ENCODE results near the gene UNK. TPM values are rescaled to one million over a fixed set of nuclear protein-coding genes. Genes with fewer than 3 reads are reported as not detected.

UNK gene
- total and polyA plus RNA-seq, 2 of the 13 experiments (the other 11 are each of a cell fraction or from before 2014, with no cell fraction given), result 31.6 to 33.0 TPM

DNA sequence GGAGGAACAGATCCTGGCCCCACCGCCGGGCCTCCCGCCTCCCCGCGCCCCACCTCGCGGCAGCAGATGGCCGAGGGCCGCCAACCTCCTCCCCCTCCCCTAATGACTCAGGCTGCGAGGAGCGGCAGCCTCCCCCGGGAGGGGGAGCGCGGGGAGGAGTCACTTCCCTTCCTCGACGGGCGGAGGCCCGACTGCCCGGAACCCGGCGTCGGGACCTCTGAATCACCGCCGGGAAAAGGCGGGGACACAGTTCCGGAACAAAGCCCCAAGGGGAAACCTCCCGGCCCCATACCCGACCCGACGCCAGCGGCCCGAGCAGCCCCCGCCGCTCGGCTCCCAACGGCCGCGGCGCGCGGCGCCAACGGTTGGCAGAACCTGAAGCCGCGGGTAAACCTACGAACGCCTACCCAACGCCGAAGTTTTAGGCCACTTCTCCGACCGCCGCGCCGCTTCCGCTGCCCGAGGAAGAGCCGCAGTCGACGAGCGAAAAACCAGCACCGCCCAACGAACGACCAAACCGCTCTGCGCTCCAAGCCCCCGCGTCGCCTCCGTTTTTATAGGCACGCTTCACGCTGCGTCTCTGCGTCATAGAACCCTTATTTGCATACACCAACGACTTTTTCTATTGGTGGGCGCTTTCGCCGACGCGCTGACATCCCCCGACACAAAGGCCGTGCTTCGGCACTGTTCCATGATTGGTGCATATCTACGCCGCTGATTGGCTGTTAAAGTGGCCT, 5.2 kb upstream of the UNK start (continued):
- peak; percentile 83; the same call in 1 of the 2 replicates for TF ChIP-seq KDM5B (CRISPR knock-in tag; IDR thresholded peaks at IDR 0.05; ENCODE audit: borderline replicate concordance)
- TF ChIP-seq ZNF781 (CRISPR knock-in tag; IDR thresholded peaks at IDR 0.05; ENCODE audit: borderline replicate concordance, not compliant biosample characterization), result peak; percentile 84
- peak; percentile 65; the same call in 1 of the 2 replicates for TF ChIP-seq ZNF558 (CRISPR knock-in tag; IDR thresholded peaks at IDR 0.05; ENCODE audit: borderline replicate concordance)
- TF ChIP-seq, protein P1, sequence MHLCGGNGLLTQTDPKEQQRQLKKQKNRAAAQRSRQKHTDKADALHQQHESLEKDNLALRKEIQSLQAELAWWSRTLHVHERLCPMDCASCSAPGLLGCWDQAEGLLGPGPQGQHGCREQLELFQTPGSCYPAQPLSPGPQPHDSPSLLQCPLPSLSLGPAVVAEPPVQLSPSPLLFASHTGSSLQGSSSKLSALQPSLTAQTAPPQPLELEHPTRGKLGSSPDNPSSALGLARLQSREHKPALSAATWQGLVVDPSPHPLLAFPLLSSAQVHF (CRISPR knock-in tag; IDR thresholded peaks at IDR 0.05), result peak; percentile 43; the same call in 1 of the 2 replicates
- no peak; the same call in 1 of the 2 replicates for TF ChIP-seq ZBTB3 (CRISPR knock-in tag; IDR thresholded peaks at IDR 0.05; ENCODE audit: borderline replicate concordance, low read depth)
- TF ChIP-seq CENPBD1 (CRISPR knock-in tag; IDR thresholded peaks at IDR 0.05; ENCODE audit: borderline replicate concordance, low read depth), result no peak
- TF ChIP-seq ATAD3A (CRISPR knock-in tag; IDR thresholded peaks at IDR 0.05), result no peak; the same call in 1 of the 2 replicates
- TF ChIP-seq FOXC1 (CRISPR knock-in tag; IDR thresholded peaks at IDR 0.05; ENCODE audit: borderline replicate concordance), result peak; percentile 95
- TF ChIP-seq, protein P2, sequence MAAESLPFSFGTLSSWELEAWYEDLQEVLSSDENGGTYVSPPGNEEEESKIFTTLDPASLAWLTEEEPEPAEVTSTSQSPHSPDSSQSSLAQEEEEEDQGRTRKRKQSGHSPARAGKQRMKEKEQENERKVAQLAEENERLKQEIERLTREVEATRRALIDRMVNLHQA (CRISPR knock-in tag; IDR thresholded peaks at IDR 0.05), result peak; percentile 82; the same call in 1 of the 2 replicates
- TF ChIP-seq ZFP91 (CRISPR knock-in tag; IDR thresholded peaks at IDR 0.05; ENCODE audit: borderline replicate concordance), result peak; percentile 93
- no peak for TF ChIP-seq ZNF576 (CRISPR knock-in tag; IDR thresholded peaks at IDR 0.05)
- TF ChIP-seq, protein P3, sequence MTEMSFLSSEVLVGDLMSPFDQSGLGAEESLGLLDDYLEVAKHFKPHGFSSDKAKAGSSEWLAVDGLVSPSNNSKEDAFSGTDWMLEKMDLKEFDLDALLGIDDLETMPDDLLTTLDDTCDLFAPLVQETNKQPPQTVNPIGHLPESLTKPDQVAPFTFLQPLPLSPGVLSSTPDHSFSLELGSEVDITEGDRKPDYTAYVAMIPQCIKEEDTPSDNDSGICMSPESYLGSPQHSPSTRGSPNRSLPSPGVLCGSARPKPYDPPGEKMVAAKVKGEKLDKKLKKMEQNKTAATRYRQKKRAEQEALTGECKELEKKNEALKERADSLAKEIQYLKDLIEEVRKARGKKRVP (CRISPR knock-in tag; IDR thresholded peaks at IDR 0.05), result 0 out of 4 replicates have a peak, but pooled peaks of 1 of the 2 experiments have one; percentile 56
- TF ChIP-seq, protein P4, sequence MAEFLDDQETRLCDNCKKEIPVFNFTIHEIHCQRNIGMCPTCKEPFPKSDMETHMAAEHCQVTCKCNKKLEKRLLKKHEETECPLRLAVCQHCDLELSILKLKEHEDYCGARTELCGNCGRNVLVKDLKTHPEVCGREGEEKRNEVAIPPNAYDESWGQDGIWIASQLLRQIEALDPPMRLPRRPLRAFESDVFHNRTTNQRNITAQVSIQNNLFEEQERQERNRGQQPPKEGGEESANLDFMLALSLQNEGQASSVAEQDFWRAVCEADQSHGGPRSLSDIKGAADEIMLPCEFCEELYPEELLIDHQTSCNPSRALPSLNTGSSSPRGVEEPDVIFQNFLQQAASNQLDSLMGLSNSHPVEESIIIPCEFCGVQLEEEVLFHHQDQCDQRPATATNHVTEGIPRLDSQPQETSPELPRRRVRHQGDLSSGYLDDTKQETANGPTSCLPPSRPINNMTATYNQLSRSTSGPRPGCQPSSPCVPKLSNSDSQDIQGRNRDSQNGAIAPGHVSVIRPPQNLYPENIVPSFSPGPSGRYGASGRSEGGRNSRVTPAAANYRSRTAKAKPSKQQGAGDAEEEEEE (CRISPR knock-in tag; IDR thresholded peaks at IDR 0.05; ENCODE audit: borderline replicate concordance), result no peak
- TF ChIP-seq, protein P5, sequence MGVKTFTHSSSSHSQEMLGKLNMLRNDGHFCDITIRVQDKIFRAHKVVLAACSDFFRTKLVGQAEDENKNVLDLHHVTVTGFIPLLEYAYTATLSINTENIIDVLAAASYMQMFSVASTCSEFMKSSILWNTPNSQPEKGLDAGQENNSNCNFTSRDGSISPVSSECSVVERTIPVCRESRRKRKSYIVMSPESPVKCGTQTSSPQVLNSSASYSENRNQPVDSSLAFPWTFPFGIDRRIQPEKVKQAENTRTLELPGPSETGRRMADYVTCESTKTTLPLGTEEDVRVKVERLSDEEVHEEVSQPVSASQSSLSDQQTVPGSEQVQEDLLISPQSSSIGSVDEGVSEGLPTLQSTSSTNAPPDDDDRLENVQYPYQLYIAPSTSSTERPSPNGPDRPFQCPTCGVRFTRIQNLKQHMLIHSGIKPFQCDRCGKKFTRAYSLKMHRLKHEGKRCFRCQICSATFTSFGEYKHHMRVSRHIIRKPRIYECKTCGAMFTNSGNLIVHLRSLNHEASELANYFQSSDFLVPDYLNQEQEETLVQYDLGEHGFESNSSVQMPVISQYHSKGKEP (CRISPR knock-in tag; IDR thresholded peaks at IDR 0.05), result peak; percentile 96
- TF ChIP-seq MTA3 (CRISPR knock-in tag; IDR thresholded peaks at IDR 0.05), result no peak
- TF ChIP-seq NR2C2 (CRISPR knock-in tag; IDR thresholded peaks at IDR 0.05; ENCODE audit: borderline replicate concordance), result peak; percentile 50; the same call in 1 of the 2 replicates

All from HepG2 (cell line).